Parathyroid adenoma (tissue), 2 donors: ENCODE data around the gene PLAA.
A peak's percentile ranks its signal among the peaks of the same experiment; 100 is the strongest.

Source experiments
- H2AFZ ChIP-seq: fragments of 300-600 bp; sonication (generic); one replicate; pipeline ENCODE4 v1.7.0; 2017; ENCODE audit warnings: antibody characterized with exemption, mild to moderate bottlenecking
- H3K27ac ChIP-seq: fragments of 300-600 bp; sonication (generic); one replicate; pipeline ENCODE4 v1.7.0; 2017
- H3K27me3 ChIP-seq: fragments of 300-600 bp; sonication (generic); one replicate; pipeline ENCODE4 v1.7.0; 2017; ENCODE audit warnings: low read length; ENCODE audit not compliant: control insufficient read depth, insufficient read depth
- H3K36me3 ChIP-seq: fragments of 300-600 bp; sonication (generic); one replicate; pipeline ENCODE4 v1.7.0; 2017; ENCODE audit warnings: low read length; ENCODE audit not compliant: control insufficient read depth, insufficient read depth
- H3K4me1 ChIP-seq: fragments of 300-600 bp; sonication (generic); one replicate; pipeline ENCODE4 v1.7.0; 2017; ENCODE audit warnings: control low read depth
- H3K4me2 ChIP-seq: fragments of 300-600 bp; sonication (generic); one replicate; pipeline ENCODE4 v1.7.0; 2017; ENCODE audit warnings: low read length
- H3K4me3 ChIP-seq: fragments of 300-600 bp; sonication (generic); one replicate; pipeline ENCODE4 v1.7.0; 2017; ENCODE audit warnings: low read depth, low read length
- H3K79me2 ChIP-seq: fragments of 300-600 bp; sonication (generic); one replicate; pipeline ENCODE4 v1.7.0; 2017; ENCODE audit warnings: control low read depth
- H3K9ac ChIP-seq: fragments of 300-600 bp; sonication (generic); one replicate; pipeline ENCODE4 v1.7.0; 2017; ENCODE audit warnings: mild to moderate bottlenecking
- H3K9me3 ChIP-seq: fragments of 300-600 bp; sonication (generic); one replicate; pipeline ENCODE4 v1.7.0; 2017; ENCODE audit warnings: low read length; ENCODE audit not compliant: control insufficient read depth
- TF ChIP-seq, protein P1 (sequence below): fragments of 300-600 bp; sonication (generic); IDR thresholded peaks from one replicate; pipeline ENCODE4 v1.7.0; 2017; ENCODE audit warnings: antibody characterized with exemption, mild to moderate bottlenecking
- donor health status: primary hyperparathyroidism.

PLAA gene

DNA sequence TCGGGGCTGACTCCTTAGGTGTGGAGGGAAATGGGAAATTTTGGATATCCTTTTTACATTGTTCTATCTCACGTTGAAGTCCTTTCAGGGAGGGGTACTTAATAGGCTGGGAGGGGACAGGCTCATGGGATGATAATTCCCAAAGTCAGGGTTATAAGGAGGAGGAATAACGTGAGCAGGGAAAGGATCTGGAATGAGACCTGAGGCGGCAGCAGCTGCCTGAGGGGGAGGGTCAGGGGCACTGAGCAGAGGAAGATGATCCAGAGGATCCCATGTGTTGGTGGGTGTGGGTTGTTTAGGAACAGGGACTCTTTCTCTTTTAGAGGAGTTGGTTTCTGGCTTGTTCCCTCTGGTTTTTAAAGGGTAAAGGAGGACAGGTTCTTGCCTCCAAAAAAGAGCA, 27.9 kb upstream of the PLAA start:
- Histone ChIP-seq H3K4me3 (no peak overlapping the region), H3K79me2 (peaks cover 4% of the 10 kb centered on the region), H3K27ac (no peak overlapping the region), H3K36me3 (no peaks in the 10 kb centered on the region), H2AFZ (no peak overlapping the region), H3K27me3 (no peaks in the 10 kb centered on the region), H3K9ac (no peak overlapping the region), H3K4me1 (no peaks in the 10 kb centered on the region), H3K4me2 (no peak overlapping the region), H3K9me3 (no peaks in the 10 kb centered on the region)
- TF ChIP-seq, protein P1, sequence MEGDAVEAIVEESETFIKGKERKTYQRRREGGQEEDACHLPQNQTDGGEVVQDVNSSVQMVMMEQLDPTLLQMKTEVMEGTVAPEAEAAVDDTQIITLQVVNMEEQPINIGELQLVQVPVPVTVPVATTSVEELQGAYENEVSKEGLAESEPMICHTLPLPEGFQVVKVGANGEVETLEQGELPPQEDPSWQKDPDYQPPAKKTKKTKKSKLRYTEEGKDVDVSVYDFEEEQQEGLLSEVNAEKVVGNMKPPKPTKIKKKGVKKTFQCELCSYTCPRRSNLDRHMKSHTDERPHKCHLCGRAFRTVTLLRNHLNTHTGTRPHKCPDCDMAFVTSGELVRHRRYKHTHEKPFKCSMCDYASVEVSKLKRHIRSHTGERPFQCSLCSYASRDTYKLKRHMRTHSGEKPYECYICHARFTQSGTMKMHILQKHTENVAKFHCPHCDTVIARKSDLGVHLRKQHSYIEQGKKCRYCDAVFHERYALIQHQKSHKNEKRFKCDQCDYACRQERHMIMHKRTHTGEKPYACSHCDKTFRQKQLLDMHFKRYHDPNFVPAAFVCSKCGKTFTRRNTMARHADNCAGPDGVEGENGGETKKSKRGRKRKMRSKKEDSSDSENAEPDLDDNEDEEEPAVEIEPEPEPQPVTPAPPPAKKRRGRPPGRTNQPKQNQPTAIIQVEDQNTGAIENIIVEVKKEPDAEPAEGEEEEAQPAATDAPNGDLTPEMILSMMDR, result no peak

DNA sequence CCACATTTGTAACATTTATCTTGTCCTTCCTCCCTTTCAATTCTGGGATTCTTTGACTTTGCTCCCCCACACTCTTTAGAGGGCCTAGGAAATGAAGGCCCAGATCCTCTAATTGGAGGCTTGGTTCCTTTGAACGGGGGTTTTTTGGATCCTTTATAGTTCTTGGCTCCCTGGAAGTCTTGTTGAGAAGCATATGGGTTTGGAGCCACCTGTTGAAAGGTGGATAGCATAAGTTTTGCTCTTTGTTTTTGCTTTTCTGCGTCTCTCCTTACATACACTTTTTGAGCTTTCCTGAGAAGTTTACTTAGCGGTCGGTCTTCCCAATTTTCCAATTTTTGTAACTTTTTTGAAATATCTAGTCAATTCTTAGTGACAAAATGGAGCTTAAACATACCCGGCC, 26.9 kb upstream of the PLAA start:
- TF ChIP-seq, protein P1, result no peak
- Histone ChIP-seq H2AFZ (no peak overlapping the region), H3K27ac (no peak overlapping the region), H3K79me2 (peaks cover 6% of the 10 kb centered on the region), H3K4me1 (no peaks in the 10 kb centered on the region), H3K27me3 (no peaks in the 10 kb centered on the region), H3K4me2 (no peak overlapping the region), H3K4me3 (no peak overlapping the region), H3K9me3 (no peaks in the 10 kb centered on the region), H3K9ac (no peak overlapping the region), H3K36me3 (no peaks in the 10 kb centered on the region)

DNA sequence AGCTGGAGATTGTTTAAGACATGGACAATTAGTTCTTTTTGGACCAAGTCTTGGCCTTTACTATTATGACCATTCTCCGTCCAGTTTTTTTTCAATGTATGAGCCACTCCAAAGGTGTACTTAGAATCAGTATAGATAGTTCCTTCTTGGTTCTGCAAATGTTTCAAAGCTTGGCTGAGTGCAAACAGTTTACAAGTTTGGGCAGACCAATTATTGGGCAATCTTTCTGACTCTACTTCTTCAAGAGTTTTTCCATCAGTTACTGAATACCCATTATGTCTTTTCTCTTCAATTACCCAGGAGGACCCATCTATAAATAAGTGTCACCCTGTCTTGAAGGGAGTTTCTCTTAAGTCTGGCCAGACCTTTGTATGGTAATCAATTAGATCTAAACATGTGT, 24.7 kb upstream of the PLAA start:
- no peak overlapping the region for H3K4me2 ChIP-seq
- no peak overlapping the region for H3K27ac ChIP-seq
- no peaks in the 10 kb centered on the region for H3K9me3 ChIP-seq
- TF ChIP-seq, protein P1, result no peak
- H2AFZ ChIP-seq, result no peak overlapping the region
- no peak overlapping the region for H3K9ac ChIP-seq
- peaks cover 10% of the 10 kb centered on the region for H3K79me2 ChIP-seq
- no peak overlapping the region for H3K4me3 ChIP-seq
- H3K27me3 ChIP-seq, result no peaks in the 10 kb centered on the region
- H3K36me3 ChIP-seq, result no peaks in the 10 kb centered on the region
- H3K4me1 ChIP-seq, result no peaks in the 10 kb centered on the region

DNA sequence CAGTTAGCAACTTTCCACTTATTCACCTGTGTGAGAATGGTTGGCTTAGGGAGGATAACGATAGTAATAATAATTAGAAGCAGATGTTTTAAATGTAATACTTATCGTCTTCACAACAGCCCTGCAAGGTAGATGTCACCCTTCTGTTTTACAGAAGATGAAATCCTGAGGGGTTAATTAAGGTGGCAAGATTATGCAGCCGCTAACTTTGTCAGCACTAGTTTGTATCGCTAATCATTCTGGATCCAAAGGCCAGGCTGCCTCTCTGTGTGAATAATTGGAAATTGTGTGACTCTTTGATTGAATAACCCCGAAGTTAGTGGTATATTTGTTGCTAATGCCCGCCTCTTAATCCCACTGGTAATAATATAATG, 9.8 kb upstream of the PLAA start:
- no peaks in the 10 kb centered on the region for H3K4me1 ChIP-seq
- H3K4me3 ChIP-seq, result peak overlapping the region; percentile 88
- peak overlapping the region; percentile 85 for H3K4me2 ChIP-seq
- peaks cover 4% of the 10 kb centered on the region for H3K79me2 ChIP-seq
- H3K36me3 ChIP-seq, result no peaks in the 10 kb centered on the region
- no peaks in the 10 kb centered on the region for H3K27me3 ChIP-seq
- TF ChIP-seq, protein P1, result no peak
- H3K9me3 ChIP-seq, result no peaks in the 10 kb centered on the region
- H3K27ac ChIP-seq, result peak overlapping the region; percentile 72
- peak overlapping the region; percentile 76 for H3K9ac ChIP-seq
- H2AFZ ChIP-seq, result peak overlapping the region; percentile 95
